HK-2 (cell line): ENCODE measurements around the gene SLC4A1AP.

ENCODE experiments used
- DNase-seq: peaks from one replicate; pipeline ENCODE4 v3.0.0-alpha.2; 2018; ENCODE audit not compliant: unreplicated experiment

Gene SLC4A1AP

DNA sequence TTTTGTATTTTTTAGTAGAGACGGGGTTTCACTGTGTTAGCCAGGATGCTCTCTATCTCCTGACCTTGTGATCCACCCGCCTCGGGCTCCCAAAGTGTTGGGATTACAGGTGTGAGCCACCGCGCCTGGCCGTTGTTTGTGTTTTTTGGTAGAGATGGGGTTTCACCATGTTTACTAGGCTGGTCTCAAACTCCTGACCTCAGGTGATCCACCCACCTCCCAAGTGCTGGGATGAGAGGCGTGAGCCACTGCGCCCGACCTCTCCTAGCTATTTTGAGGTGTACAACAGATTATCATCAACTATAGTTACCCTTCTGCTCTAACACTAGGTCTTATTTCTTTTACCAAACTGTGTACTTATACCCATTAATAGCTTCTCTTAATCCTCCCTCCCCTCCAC lies 78.9 kb downstream of the SLC4A1AP start:
- DNase-seq: no peak
